Stimulated activated CD8-positive, alpha-beta memory T cell treated with anti-CD3 and anti-CD28 coated beads, Interleukin-12 subunit alpha, Interleukin-12 subunit beta, amount 100 ng/mL, for 1 hour (primary cell): ENCODE measurements around the gene ITGAV.

ENCODE experiments used
- DNase-seq: peaks from one replicate; pipeline ENCODE4 v3.0.0-alpha.2; 2020; ENCODE audit warnings: low read depth

The ITGAV gene

DNA sequence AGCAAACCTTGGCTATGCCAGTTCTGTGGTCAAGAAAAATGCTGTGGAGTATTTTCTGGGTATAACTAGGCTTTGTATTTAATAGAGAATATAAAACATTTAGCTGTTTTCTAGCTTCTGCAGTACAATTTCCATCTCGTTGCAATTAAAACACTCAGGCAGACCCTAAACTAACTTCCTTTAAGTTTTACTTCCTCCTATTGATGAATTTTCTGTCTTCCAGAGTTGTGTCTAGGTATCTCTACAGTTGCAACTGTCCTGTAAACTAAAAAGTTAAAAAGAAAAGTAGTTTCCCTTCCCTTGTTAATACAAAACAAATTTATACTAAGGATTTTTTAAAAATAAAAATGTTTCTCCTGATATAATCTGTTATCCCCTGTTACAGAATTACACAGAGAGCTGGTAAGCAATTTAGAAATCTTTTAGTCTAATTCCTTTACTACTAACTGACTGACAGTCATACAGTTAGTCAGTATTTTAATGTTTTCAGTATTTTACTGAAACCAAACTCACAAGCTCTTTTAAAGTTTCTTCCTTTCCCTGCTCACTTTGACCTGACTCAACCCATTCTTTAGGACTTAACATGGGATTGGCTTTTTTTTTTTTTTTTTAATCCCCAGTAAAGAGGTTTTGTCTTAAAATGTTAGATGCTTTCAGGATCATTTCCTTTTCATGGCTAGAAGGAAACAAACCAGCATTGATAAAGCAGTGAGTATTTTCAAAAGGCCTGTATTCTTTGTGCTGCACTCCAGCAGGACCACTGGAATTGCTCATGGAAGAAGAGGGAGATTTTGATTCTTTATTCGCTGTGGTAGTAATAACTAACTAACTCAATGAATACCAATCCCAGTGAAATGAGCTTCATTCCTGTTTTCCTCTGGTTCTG is 22.9 kb downstream of the ITGAV start:
- DNase-seq: no peak

DNA sequence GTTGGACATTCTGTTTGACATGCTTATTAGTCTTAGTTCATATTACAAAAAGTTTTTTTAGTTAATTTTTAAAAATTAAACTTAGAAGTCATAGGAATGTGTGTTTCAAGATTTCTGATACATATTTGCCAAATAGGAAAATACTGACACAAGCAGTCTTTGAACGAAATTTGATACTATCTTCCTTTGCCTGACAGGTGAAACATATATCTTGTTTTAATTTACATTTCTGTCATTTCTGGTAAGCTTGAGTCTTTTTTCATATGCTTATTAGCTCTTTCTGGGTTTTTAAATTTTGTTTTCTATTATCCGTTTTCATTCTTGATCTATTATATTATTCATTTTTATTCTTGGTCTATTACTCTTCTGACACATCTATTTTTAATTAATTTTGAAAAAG is 24.5 kb downstream of the ITGAV start:
- DNase-seq: no peak

DNA sequence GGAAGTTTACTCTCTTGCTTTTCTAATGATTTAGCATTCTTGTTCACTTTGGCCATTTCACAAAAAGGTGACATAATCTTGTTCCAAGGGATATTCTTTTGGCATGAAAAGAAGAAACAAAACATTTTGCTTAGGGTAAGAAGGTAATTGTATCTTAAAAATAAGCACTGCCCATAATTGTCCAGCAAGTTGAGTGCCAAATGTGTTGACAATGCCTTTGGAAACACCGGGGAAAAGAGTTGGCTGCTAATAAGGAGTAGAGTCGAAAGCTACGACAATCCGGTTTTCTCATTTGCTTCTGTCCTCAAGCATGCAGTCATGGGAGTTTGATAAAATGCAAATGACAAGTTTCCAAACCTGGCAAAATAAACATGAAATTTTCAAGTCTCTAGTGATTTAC is 27.3 kb downstream of the ITGAV start:
- no peak for DNase-seq

DNA sequence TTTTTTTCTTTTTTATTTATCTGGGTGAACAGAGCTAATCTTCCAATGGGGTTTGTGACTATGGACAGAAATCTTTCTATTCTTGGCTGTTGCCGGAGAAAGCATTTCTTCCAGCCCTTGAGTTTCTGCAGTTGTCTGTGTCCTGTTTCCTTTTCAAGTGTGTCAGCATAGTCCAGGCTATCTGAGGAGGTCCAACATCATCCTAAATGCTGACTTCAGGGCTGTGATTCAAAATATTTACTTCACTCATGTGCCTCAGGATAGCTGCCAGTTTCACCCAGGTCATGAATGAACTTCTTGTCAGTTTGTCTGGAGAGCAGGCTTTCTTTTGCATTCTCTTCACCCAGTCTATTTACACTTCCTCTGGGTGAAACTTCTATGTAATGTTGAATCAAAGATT is 27.9 kb downstream of the ITGAV start:
- DNase-seq: no peak

DNA sequence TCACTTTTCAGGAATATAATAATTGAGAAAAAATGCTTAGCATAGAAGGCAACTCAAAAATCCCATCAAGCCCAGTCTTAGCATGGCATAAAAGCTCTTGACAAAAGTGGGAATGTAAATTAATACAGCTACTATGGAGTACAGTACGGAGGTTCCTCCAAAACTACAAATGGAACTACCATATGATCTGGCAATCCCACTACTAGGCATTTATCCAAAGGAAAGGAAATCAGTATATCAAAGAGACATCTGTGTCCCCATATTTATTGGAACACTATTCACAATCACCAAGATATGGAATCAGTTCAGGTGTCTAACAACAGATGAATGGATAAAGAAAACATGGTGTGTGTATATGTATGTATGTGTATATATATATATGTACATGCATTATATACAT is 28.8 kb downstream of the ITGAV start:
- no peak for DNase-seq

DNA sequence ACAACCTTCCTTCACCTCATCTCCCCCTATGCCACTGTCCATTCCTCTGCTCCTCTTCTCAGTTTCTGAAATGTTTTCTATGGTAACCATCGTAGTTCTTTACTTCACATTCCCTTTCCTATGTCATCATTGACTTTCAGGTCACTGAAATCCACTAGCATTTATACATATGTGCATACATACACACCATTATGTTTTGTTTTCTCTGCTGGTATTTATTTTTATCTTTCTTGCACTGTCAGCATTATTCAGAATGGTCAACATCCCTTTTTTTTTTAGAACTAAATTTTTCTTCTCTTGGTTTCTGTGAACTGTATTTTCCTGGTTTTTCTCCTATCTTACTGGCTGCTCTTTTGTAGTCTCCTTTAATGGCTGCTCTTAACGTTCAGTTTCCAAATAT is 33.2 kb downstream of the ITGAV start:
- DNase-seq: no peak

DNA sequence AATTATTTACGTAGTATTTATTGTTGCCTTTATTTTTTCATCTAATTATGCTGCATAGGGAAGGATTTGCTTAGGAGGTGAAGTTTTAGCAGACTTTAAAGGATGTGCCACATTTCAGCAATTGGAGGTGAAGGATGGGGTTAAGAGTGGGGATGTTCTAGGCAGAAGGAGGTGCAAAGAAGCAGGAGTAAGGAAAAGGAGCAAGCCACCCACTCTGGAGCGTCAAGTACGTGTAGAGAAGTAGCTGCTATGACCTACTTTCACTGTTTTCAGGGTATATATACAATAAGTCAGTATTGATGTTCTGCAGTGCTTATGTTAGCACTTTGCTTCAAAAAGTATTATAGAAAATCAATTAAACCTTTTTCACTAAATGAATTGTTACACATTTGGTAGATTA is 34.4 kb downstream of the ITGAV start:
- DNase-seq: no peak

DNA sequence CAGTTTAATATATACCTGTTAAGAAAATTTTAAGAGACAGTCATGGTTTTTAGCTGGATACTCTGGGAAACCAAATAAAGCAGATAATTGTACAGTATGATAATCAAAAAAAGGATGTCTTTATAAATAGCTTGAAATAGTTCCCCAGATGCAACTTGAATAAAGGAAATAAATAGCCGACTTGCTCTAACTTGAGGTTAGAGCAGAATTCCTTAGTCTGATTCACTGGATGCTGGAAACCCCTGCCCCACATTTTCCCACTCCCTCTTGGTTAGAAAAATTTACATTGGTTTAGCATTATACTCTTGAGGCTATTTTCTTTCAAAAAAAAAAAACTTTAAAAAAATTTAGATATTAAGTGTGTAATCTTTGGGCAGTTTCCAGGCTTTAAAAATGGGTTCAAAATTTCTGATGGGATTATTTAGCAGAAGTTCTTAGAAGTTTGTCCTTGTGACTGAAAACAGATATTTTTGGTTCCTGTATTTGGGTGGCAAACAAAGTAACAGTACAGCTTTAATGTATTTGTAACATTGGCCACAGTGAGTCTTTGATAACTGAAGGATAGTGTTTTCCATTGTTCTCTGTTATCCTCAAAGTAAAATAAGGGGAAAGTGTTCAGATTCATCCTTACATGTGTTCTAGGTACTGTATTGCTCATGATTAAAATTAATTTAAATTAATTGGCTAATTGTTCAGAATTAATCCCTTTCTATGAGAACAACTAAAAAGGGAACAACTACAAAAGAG is 39.6 kb downstream of the ITGAV start:
- no peak for DNase-seq

DNA sequence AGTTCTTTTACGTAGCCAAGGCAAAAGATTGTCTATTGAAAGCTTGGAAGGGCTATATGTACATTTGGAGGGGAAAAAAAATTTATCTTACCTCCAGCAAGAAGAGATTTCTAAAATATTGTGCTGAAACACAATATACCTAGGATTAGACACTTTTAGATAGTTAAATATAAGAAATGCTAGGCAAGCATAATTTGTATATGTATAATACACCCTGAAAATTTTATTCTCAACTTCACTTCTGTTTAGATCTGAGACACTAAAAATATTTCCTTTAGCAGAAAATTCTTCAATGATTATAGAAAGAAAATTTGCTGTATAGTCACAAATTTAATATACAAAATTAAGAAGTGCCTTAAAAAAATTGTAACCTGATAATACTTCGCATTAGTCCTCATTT is 42.6 kb downstream of the ITGAV start:
- no peak for DNase-seq

DNA sequence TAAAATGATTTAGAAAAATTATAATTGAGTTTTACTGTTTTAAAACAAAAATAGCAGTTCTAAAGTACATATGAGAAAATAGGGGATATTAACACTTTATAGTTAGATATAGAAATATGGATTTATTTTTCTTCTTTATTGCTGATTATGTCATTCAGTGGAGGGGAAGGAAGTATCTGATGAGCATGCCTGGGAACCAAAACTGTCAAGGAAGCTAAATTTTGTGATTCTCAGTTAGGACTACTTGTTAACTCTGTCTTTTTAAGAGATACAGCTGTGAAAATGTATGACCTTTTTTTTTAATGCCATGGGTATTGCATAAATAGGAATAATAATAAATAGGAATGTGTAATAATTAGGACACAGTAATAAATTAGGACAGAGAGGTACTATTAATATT is 44.8 kb downstream of the ITGAV start:
- no peak for DNase-seq

DNA sequence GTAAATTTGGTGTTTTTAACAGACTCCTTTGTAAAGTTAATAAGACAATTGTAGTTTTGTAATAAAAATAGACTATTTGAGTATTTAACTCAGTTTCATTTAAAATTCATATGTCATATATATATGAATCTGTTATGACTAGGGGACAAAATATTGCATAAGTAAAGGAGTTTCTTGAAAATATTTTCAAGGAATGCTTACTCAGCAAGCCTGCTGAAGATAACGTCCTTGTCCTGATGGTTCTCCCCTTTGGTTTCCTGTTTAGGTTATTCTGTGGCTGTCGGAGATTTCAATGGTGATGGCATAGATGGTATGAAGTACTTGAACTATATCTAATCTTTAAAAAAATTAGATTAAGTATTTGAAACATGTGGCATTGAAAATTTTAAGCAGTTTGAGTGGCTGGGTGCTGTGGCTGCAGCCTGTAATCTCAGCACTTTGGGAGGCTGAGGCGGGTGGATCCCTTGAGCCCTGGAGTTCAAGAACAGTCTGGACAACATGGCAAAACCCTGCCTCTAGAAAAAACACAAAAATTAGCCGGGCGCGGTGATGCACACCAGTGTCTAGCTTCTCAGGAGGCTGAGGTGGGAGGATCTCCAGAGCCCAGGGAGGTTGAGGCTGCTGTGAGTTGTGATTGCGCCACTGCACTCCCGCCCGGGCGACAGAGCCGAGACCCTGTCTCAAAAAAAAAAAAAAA is 47.1 kb downstream of the ITGAV start:
- no peak for DNase-seq

DNA sequence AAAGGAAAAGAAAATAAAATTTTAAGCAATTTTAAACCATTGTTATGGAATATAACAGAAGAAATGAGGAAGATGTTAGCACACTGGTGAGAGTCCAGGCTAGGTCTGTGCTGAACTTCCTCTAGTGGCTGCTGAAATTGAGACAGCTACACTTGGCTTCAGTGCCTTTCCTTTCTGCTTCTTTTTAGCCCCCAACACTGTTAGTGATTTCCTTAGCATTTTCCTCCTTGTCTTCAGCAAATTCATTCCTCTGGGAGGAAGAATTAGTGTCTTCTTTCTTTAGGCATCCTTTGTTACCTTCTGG is 47.6 kb downstream of the ITGAV start:
- no peak for DNase-seq

DNA sequence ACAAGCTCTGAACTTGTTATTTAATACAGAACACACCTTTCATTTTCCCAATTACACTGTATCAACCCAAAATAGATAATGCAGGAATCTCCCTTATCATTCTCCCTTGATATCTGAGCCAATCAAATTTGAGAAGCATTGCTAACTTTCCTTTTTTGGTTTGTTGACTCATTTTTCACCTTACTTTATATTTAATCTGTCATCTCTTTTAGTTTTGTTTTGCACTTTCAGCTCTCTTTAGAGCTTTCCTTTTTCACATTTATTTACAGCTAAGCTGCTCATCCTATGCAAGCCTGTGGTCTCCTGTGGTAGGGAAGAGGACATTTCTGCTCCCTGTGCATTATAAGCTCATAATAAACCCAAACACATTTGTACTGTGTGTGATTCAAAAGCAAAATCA is 50.1 kb downstream of the ITGAV start:
- no peak for DNase-seq

DNA sequence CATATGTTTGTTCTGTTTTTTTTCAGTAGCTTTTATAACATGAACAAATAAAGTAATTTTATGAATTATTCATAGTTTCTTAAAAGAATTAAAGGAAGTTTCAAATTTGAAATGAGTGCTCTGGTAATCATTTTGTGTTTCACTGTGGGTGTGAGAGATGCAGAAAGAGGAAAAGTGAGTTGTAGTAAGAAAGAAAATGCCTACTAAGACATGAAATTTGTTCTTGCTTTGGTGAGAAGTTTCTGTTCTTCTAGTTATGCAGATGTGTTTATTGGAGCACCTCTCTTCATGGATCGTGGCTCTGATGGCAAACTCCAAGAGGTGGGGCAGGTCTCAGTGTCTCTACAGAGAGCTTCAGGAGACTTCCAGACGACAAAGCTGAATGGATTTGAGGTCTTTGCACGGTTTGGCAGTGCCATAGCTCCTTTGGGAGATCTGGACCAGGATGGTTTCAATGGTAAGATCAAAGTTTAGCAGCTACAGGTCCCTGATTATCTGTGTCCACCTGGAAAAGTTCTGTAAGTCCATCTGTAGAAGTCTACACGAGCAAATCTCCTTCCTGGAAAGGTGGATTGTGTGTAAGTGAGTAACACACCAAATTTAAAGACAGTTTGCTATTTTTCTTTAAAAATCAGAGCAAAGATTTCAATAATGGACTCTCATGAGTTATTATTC is 51.4 kb downstream of the ITGAV start:
- no peak for DNase-seq

DNA sequence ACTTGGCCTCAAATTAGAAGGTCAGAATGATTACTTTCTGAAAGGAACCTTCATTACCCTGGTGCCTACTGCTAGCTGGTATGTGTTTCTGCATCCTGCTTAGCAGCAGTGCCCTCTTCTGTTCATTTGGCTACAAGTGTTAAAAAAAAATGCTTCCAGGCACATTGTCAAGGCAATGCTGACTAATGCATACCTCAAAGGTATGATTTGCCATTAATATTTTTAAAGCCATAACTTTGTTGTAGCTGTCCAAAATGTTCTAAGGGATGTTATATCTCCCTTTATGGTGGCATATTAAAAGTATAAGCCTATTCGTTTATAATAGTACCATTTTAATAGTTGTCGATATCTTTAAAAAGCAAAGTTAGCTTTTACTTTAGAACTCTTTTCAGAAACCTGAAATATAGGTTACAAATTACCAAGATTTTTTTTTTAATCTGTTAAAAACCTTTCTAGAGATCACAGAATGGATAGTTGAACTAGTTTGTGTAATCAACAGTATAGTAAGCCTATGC is 52.0 kb downstream of the ITGAV start:
- peak; percentile 2 for DNase-seq

DNA sequence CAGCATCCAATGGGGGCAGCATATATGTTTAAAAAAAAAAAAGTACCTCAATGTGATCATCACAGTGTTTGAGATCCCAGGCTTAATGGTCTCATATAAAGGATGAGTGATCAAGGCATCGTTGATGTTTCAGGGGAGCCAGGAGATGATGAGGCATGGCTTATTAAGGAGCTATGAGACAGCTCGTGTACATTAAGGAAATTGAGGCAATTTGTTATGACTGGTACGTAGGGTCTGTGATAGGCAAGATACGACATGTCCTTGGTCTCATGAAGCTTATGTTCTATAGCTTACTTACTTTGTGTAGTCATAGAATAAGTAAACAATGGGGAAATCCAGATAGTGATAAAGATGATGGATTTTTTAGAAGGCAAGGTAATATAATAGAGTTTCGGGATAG is 54.9 kb downstream of the ITGAV start:
- DNase-seq: no peak

DNA sequence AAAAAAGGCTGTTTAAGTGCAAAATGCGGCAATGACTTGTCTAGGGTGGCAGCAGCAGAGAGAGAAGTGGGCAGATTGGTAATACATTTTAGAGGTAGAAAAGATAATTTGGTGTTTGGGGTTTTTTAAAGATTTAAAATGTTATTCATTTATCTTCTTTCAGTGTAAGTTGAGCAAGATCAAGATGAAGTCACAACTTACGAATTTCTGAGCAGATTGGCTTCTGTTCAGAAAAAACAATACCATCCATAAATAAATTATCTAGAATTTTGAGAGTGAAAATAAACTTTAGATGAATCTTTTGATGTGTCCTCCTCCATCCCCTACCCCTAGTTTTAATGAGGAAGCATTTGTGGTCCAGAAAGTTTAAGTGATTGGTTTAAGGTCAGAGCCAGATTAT is 56.1 kb downstream of the ITGAV start:
- DNase-seq: no peak

DNA sequence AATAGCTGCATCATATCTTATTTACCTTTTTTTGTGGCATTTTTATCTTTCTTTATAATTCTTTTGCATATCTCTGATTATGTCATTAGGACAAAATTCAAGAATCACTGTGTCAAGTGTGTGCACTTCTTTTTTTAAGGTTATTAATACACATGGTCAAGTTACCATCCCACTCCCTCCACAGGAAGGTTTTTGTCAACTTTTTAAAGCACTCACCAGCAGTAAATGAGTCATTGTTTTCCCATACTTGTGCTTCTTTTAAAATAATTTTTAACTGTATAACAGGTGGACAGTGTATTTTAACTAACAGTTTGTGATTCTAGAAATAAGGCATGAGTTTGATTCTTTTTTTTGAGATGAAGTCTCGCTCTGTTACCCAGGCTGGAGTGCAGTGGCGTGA is 58.3 kb downstream of the ITGAV start:
- no peak for DNase-seq

DNA sequence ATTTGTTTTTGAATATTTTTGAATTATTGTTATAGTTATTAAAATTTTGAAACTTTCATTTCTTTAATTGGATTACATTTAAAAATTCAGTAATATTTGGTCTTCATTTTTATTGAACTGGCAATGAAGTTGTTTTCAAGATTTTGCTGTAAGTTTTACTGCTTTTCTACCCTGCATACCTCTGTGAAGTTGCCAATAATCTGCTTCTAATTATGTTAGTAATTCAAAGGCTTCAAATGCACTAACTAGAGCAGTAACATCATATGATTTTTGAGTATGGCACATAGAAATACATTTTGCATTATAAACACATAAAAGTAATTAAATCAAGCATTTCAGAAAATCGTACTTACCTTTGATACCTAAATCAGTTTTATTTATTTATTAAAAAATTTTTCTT is 63.7 kb downstream of the ITGAV start:
- DNase-seq: no peak

DNA sequence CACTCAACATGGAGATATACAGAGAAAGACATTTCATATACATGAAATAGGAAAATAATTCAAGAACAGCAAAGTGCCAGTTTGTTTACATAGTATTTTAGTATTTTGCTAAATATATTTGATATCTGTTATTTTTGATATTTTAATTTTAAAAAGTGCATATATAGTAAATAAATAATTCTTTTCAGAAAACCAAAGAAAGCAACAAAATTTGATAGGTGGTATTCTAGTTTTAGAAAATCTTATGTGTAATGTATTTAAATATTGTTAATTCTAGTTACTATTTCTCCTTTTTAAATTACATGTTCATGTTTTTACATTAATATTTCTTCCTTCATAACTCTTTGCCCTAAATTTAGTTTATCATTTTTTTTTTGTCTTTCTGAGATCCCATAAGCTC is 69.5 kb downstream of the ITGAV start:
- no peak for DNase-seq

DNA sequence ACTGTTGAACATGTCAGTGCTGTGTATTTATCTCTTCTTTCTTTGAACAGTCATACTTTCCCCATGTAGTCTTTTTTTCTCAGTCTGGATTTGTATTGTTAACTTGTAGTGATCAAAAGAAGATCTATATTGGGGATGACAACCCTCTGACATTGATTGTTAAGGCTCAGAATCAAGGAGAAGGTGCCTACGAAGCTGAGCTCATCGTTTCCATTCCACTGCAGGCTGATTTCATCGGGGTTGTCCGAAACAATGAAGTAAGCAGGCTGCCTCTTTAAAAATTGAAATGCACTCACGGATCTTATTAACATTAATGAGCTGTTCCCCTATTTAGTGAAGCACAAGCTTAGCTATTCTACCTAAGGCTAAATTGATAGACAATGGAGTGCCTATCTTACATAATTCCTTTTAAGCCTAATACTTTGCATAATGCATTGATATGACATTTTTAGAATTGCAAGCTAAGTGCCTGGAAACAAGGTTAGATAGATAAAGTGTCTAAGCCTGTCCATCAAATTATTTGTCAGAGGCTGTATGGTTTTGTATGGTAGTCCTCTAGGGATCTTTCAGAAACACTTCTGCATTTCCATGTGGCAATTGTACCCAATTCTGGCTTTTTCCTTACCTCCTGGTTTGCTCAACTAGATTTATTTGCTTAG is 74.7 kb downstream of the ITGAV start:
- DNase-seq: no peak

DNA sequence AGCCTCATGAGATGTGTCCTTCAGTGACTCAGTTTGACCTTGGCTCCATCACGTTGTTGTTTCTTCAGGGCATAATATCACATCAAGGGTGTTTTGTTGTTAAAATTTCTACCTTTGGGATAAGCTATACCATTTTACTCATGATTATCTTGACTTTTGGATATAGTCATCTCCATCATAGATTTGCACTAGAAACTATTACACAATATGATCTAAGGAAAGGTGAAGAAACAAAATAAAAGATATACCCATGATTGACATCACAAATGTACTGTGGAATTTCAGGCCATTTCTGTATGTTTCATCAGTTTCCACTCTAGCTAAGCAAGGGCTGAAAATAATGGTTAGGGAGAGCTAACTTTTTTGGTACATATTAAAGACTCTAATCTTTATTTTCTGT is 79.3 kb downstream of the ITGAV start:
- no peak for DNase-seq
